CD4-positive, alpha-beta T cell treated with Interferon gamma for 1 hour (primary cell): ENCODE measurements around the gene PDE5A.
"Not testable (repeated sequence)": the region's sequence is repeated elsewhere in the genome, so short reads cannot be mapped to it uniquely, and the experiment has no call there.

Experiments
- DNase-seq: peaks from one replicate; pipeline ENCODE4 v3.0.0-alpha.2; 2020

The PDE5A gene

GRCh38 chr4:119628281-119629141, at the start of gene PDE5A:
PDE5A (minus strand) TSS chr4:119628804; CDS start chr4:119628671, 133 bp downstream.
- peak; percentile 74 for DNase-seq

DNA sequence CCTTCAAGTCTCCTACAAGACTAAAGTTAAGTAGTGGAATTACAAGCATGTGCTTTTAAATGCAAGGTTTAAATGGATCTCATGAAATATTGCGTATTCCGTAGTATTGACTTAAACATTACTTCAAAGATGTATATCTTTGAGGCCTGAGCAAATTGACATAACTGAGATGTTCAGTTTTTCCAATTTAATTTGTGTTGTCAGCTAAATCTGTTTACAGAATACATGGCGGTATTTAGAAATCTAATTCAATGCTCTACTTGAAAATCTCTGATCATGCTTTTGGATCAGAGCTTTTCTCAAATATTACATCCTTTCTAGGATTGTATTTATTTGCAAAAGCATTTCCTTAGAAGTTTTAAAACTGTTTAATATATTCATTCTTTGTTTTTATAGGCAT, 47.5 kb upstream of the PDE5A start:
- DNase-seq, result no peak

DNA sequence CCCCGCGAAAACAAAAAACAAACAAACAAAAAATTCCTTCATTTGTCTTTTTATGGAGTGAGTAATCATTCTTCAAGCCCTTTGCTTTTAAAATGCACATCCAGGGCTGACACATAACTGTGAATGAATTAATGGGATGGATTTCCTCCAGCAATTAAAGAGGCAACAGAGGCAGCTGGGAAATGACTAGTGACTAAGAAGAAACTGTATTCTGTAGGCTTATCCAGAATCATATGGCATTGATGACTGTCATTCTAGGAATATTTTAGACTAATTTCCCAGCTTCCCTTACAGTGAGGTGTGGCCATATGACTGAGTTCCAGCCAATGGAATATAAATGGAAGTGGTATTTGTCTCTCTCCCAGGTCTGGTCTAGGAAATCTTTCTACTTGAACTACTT, 46.8 kb upstream of the PDE5A start:
- DNase-seq, result no peak

GRCh38 chr4:119672938-119673337, 44.3 kb upstream of the PDE5A start:
- no peak for DNase-seq

DNA sequence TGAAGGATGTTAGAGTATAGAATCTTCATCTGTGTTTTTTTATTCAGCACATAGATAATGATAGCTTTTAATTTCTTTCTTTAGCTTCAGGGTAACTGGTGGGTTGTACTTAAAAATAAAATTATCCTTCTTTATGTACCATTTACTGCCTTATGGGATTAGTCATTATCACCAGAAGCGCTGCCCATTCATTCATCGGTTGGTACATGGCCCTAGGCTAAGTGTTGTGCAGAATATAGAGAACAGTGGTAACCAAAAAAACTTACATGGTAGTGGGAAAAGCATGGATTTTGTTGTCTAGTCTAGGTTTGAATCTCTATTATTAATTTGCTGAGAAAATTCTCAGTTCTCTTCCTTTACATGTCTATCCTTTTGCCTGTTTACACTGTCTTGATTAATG, 43.5 kb upstream of the PDE5A start:
- DNase-seq, result no peak

- DNase-seq, result no peak
Measured at GRCh38 chr4:119671205-119671604, 42.6 kb upstream of the PDE5A start.

GRCh38 chr4:119667802-119668201, 39.2 kb upstream of the PDE5A start:
- DNase-seq, result no peak

DNA sequence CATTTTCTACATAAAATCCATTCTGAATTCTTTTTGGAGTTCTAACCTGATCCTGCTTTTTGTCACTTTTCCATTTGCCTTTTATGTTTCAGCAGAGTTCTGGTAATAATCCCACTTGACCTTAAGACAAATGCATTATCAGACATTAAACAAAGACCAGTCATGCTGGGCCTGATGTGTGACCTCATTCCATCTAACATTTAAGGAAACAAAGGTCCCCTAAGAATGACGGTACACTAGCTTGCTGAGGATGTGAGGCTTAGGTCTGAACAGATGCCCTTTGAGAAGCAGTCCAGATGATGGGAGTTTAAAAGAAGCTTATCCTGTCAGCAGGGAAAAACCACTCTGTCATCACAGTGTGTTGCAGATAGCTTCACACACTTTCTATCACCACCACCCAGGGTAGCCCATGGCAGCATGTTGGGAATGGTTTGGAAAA, 38.1 kb upstream of the PDE5A start:
- DNase-seq, result no peak

GRCh38 chr4:119665752-119666151, 37.1 kb upstream of the PDE5A start:
- no peak for DNase-seq

DNA sequence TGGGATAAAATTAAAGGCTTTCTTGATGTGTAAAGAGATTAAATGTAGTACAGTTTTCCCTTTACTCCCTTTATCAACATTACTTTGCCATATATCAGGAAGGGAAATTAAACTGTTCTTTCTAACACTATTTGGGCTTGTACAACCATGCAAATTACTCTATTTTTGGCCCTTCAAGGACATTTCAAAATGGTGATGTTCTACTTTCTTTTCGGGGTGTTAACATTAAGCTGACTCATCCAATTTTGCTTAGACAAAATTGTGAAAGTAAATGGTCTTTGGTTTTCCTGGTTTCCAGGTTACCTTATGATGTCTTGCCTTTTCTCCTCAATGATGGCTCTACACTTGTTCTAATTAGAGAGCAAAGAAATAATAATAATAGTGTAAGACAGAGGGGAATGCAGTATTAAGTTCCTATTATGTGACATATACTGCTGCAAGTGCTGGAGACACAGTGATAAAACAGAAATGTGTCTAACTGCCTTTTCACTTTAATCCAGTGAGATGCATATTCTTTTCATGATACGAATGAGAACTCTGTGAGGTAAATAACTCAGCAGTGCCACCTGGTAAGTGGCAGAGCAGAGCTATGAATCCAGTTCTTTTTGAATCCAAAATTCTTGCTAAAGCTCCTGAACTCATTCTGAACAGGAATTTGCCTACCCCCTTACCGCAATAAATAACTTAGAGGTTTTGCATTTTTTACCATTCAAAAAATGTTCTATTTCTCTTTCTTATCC, 35.7 kb upstream of the PDE5A start:
- no peak for DNase-seq

- no peak for DNase-seq
Measured at GRCh38 chr4:119663160-119663788, 34.7 kb upstream of the PDE5A start.

GRCh38 chr4:119662612-119663011, 34.0 kb upstream of the PDE5A start:
- not testable (repeated sequence) for DNase-seq

DNA sequence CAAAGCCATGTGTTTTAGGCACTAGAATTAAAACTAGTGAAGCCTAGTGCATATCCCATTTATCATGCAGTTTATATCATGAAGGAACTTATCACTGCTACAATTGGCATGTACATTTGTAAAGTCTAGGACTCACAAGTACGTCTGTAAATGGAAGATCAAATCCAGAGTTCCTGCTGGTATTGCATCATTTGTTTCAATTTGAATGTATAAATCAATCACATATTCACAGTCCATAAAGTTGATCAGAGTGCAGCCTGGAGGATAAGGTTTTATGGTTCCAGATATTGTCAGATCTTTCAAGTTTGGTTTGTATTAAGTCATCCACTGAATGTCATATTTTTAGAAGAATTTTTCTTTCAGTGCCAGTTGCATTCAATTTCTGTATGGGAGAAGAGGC, 32.6 kb upstream of the PDE5A start:
- no peak for DNase-seq

- DNase-seq, result no peak
Measured at GRCh38 chr4:119659576-119659975, 31.0 kb upstream of the PDE5A start.

- DNase-seq, result no peak
Measured at GRCh38 chr4:119657111-119657611, 28.6 kb upstream of the PDE5A start.

DNA sequence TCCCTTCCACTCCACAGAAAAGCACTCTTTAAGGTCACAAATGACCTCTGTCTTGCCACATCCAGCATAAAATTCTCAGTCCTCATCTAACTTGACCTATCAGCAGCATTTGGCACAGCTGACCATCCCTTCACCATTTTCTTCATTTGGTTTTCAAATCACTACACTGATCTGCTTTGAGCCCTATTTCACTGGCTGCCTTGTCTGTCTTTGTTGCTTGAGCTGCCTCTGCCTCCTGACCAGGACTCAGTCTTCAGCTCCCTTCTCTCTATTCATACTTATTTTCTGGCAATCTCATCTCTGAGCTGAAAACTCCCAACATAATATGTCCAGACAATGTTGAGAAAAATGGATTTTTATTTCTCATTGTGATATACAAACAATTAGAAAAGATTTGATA, 27.7 kb upstream of the PDE5A start:
- DNase-seq, result no peak

DNA sequence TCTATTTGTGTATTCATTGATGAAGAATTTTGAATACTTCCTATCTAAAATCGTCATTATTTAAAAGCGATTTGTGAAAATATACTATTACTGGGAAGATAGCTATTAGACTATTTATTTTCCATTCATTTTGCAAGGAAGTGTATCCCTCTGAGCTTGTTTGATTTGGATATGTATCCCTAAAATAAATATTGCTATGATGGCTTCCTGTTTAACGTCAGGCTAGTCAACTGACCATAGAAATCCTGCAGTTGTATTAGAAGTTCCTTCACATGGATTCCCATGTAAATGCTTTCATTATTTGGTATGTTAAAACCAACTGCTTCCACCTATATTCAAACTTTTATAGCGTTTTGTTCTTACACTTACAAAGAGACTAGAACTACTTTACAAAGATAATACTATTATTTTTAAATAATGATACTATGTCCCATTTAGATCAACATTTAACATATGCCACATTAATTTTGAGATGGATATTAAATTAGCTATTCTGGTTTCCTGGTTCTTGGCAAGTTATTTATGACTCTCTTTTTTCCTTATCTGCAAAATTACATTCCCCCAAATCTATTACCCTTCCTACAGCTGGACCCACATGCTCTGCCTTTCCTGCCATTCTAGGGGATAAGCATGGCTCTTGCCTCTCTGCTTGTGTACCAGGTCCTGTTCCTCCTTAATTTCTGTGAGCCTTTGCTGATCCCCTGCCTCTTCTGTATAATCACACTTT, 26.7 kb upstream of the PDE5A start:
- no peak for DNase-seq

- DNase-seq, result no peak
Measured at GRCh38 chr4:119653990-119654389, 25.4 kb upstream of the PDE5A start.

GRCh38 chr4:119652998-119653397, 24.4 kb upstream of the PDE5A start:
- no peak for DNase-seq

- DNase-seq, result no peak
Measured at GRCh38 chr4:119648398-119648797, 19.8 kb upstream of the PDE5A start.

DNA sequence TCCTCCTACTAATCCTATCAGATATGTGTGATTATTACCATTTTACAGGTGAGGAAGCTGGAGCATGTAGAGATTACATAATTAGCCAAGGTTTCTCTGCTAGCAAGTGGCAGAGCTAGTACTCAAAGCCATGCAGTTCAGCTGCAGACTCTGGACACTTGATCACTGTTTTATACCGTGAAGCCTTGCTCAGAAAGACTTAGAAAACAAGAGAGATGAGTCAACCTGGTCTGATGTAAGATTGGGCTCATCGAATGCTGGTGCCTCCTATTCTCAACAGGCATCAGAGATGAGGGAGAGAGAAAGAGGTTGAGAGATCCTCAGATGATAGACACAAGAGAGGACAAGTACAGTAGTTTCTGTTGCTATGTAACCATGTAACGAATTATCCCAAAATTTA, 19.0 kb upstream of the PDE5A start:
- DNase-seq, result no peak

- no peak for DNase-seq
Measured at GRCh38 chr4:119646347-119647071, 17.9 kb upstream of the PDE5A start.
